NB4 (cell line): ENCODE measurements around the gene PBRM1.

Source experiments
- DNase-seq: peaks from one replicate; pipeline ENCODE4 v3.0.0; 2010; ENCODE audit warnings: low read depth
- H3K4me3 ChIP-seq: one replicate; pipeline ENCODE4 v1.5.1; 2011; ENCODE audit warnings: mild to moderate bottlenecking, low read depth, low read length, moderate library complexity
- CTCF ChIP-seq: IDR thresholded peaks from one replicate; pipeline ENCODE4 v1.5.1; 2012; ENCODE audit warnings: low read depth, low read length
- MAX ChIP-seq: IDR thresholded peaks from 2 replicates; pipeline ENCODE4 v1.6.1; 2011; ENCODE audit warnings: low read depth, low read length
- MYC ChIP-seq: IDR thresholded peaks from 2 replicates; pipeline ENCODE4 v1.6.1; 2011; ENCODE audit warnings: low read depth, low read length
- POLR2A ChIP-seq: IDR thresholded peaks from 2 replicates; pipeline ENCODE4 v1.6.1; 2011; ENCODE audit warnings: mild to moderate bottlenecking; ENCODE audit not compliant: insufficient read length; ENCODE audit errors: extremely low read depth

PBRM1 gene

GRCh38 chr3:52504977-52505376, 180.7 kb downstream of the PBRM1 start:
- TF ChIP-seq MYC (no peak), POLR2A (no peak), CTCF (no peak), MAX (no peak)
- DNase-seq = no peak
- H3K4me3 ChIP-seq = no peak overlapping the region

- TF ChIP-seq MAX (no peak), POLR2A (no peak), CTCF (no peak)
- DNase-seq = no peak
- H3K4me3 ChIP-seq = no peak overlapping the region
Observed at GRCh38 chr3:52503788-52504424, 181.8 kb downstream of the PBRM1 start.

- DNase-seq = no peak
- no peak overlapping the region for H3K4me3 ChIP-seq
- no peak for TF ChIP-seq POLR2A
- no peak for TF ChIP-seq CTCF
- no peak for TF ChIP-seq MYC
- no peak for TF ChIP-seq MAX
Observed at GRCh38 chr3:52502808-52503350, 182.8 kb downstream of the PBRM1 start.

- DNase-seq = no peak
- no peak overlapping the region for H3K4me3 ChIP-seq
- TF ChIP-seq MYC (no peak), POLR2A (no peak), CTCF (no peak), MAX (no peak)
Observed at GRCh38 chr3:52502001-52502400, 183.7 kb downstream of the PBRM1 start.

- no peak for DNase-seq
- no peak for TF ChIP-seq CTCF
- H3K4me3 ChIP-seq = no peak overlapping the region
Observed at GRCh38 chr3:52501046-52501445, 184.7 kb downstream of the PBRM1 start.
